ENCODE data around the gene RGMA. TPM values are rescaled to one million over a fixed set of nuclear protein-coding genes. Genes with fewer than 3 reads are reported as not detected.
A peak's percentile ranks its signal among the peaks of the same experiment; 100 is the strongest.

RGMA gene
- total RNA-seq, 1 experiment from 2014 or later = 41.4 TPM

- Histone ChIP-seq H4K91ac (ENCODE audit: insufficient read length, low read depth, low read length) (no peak overlapping the region), H3K14ac (ENCODE audit: insufficient read depth, low read length) (no peak overlapping the region), H4K5ac (ENCODE audit: insufficient read length, low read depth, low read length) (no peak overlapping the region), H3K23me2 (ENCODE audit: insufficient read length, low read depth, low read length, poor library complexity, severe bottlenecking) (no peaks in the 10 kb centered on the region), H3K9ac (ENCODE audit: extremely low read depth, insufficient read length, low read length) (no peak overlapping the region), H4K8ac (replicated peaks; ENCODE audit: insufficient read length, low read depth, low read length) (no peak overlapping the region), H3T11ph (ENCODE audit: low read length) (no peak overlapping the region), H2BK12ac (ENCODE audit: insufficient read length, low read depth, low read length) (no peak overlapping the region), H2AK5ac (ENCODE audit: insufficient read length, low read length) (no peak overlapping the region), H2AFZ (ENCODE audit: low read length) (no peak overlapping the region), H3K9me3 (ENCODE audit: control insufficient read depth, low read depth, low read length) (peaks cover 7% of the 10 kb centered on the region), H2BK5ac (ENCODE audit: insufficient read length, low read length) (no peak overlapping the region), H3K23ac (ENCODE audit: insufficient read length, low read depth, low read length) (no peak overlapping the region), H3K27ac (ENCODE audit: insufficient read length, low read depth, low read length) (no peak overlapping the region), H3K4me1 (ENCODE audit: insufficient read depth, low read length) (no peaks in the 10 kb centered on the region), H3K79me1 (ENCODE audit: insufficient read depth, low read depth, low read length, poor library complexity, severe bottlenecking) (peaks cover 3% of the 10 kb centered on the region), H3K18ac (ENCODE audit: insufficient read length, low read depth, low read length) (no peak overlapping the region), H3K27me3 (ENCODE audit: insufficient read depth, low read length) (no peaks in the 10 kb centered on the region), H2BK20ac (ENCODE audit: low read depth, low read length, poor library complexity, severe bottlenecking) (no peak overlapping the region), H3K4ac (ENCODE audit: low read depth, low read length) (no peak overlapping the region), H3K4me2 (ENCODE audit: insufficient read depth, insufficient read length, low read length) (no peak overlapping the region), H4K20me1 (ENCODE audit: control insufficient read depth, insufficient read depth, insufficient read length) (peaks cover 6% of the 10 kb centered on the region), H2BK120ac (ENCODE audit: low read depth, low read length, poor library complexity, severe bottlenecking) (no peak overlapping the region), H3K79me2 (ENCODE audit: insufficient read depth, low read length) (no peaks in the 10 kb centered on the region), H2BK15ac (ENCODE audit: low read depth, low read length) (no peak overlapping the region), H3K56ac (ENCODE audit: insufficient read length, low read depth, low read length) (no peak overlapping the region)
- Mint-ChIP-seq H3K27me3 (ENCODE audit: low read depth) (no peaks in the 10 kb centered on the region), H3K9me3 (peaks cover 11 to 13% of the 10 kb centered on the region in 2 experiments), H3K4me3 (no peak overlapping the region), H3K27ac (peak overlapping the region in 1 of 3 experiments; percentile 75; a peak in 1 of 7 replicates), H3K4me1 (peaks cover 0 to 4% of the 10 kb centered on the region in 2 experiments; a peak in 1 of 4 replicates), H3K36me3 (ENCODE audit: insufficient read depth in 1 of 3, low read depth in 3 of 3) (peaks cover 76 to 99% (median 89%) of the 10 kb centered on the region in 3 experiments)
- no peak for DNase-seq
- no CpG with 5 or more reads among the region's 13 CpGs for WGBS (ENCODE audit: extremely low coverage, insufficient read length, low lambda C conversion rate)
- no peak for TF ChIP-seq CTCF (conservative IDR thresholded peaks at IDR 0.05)
These were observed 38.4 kb downstream of the RGMA start for GRCh38 chr15:93050648-93051047.

All from H9 (cell line).